GM21360 (cell line): ENCODE data around the gene TEX264.
"Not testable (repeated sequence)": the region's sequence is repeated elsewhere in the genome, so short reads cannot be mapped to it uniquely, and the experiment has no call there.

Source experiments
- ATAC-seq: cut with Tn5 transposase; IDR thresholded peaks from one replicate; pipeline ENCODE4 v1.9.1; 2021; ENCODE audit warnings: mild to moderate bottlenecking, moderate library complexity; ENCODE audit not compliant: unreplicated experiment

The TEX264 gene, protein sequence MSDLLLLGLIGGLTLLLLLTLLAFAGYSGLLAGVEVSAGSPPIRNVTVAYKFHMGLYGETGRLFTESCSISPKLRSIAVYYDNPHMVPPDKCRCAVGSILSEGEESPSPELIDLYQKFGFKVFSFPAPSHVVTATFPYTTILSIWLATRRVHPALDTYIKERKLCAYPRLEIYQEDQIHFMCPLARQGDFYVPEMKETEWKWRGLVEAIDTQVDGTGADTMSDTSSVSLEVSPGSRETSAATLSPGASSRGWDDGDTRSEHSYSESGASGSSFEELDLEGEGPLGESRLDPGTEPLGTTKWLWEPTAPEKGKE

DNA sequence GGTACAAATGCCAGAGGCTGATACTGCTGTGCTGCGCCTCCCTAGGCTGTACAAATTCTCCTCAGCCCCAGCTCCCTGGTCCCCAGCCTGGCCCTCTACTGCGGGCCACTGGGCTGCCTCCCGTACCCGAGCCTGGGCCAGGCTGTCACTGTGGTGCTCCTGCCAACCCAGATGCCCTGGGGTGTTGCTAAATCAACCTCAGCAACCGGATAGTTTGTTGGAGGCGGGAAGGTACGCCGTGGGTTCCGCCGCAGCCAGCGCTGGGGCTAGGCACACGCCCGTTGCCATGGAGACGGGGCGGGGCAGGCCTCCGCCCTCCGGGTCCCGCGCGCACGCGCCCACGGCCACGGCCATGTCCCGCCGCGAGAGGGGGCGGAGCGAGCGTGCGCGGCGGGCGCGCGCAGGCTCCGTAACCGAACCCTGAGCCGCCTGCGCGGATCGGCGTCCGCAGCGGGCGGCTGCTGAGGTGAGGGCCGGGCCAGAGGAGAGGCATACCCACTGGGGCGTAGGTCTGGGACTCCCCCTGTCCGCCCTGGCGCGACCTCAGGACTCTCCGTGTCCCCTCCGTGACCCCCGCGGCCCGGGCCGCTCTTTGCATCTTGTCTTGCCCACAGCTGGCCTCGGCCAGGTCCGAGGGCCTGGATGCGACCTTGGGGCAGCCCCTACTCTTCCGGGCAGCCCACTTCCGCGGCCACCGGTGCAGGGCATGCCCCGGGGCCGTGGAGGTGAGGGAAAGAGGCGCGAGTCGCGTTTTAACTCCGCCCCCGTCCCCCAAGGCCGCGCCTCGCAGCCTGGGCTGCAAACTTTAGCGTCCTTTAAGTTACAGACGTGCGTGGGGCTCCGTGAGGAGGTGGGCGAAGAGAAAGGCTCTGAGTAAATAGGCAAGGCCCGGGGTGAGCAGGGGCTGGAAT, at the start of gene TEX264:
TSS of gene TEX264 (plus strand) at position 430 of the 911 bp plus-strand sequence. CDS start 3,053 bp downstream, outside the sequence.
- ATAC-seq: peak; percentile 73

- ATAC-seq: no peak
Measured at GRCh38 chr3:51622413-51622812, 48.6 kb upstream of the TEX264 start.

GRCh38 chr3:51622868-51623267, 48.2 kb upstream of the TEX264 start:
- no peak for ATAC-seq

DNA sequence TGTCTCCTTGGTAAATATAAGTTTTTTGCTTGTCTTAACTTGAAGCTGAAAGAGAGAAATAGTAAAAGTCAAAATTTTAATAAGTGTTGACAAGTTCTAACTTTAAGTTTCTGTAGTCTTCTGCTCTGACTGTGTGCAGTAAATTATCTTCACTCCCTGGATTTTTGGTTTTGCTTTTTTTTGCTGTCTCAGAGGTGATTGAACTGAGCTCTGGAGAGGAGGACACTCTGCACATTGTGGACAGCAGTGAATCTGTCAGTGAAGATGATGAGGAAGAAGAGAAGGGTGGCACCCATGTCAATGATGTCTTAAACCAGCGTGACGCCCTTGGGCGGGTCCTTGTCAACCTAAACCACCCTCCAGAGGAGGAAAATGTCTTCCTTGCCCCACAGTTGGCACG, 40.5 kb upstream of the TEX264 start:
- ATAC-seq: no peak

- no peak for ATAC-seq
Measured at GRCh38 chr3:51637144-51637940, 33.7 kb upstream of the TEX264 start.

GRCh38 chr3:51637941-51638471, 33.0 kb upstream of the TEX264 start:
- ATAC-seq: peak; percentile 59

- ATAC-seq: no peak
Measured at GRCh38 chr3:51642462-51642861, 28.6 kb upstream of the TEX264 start.

DNA sequence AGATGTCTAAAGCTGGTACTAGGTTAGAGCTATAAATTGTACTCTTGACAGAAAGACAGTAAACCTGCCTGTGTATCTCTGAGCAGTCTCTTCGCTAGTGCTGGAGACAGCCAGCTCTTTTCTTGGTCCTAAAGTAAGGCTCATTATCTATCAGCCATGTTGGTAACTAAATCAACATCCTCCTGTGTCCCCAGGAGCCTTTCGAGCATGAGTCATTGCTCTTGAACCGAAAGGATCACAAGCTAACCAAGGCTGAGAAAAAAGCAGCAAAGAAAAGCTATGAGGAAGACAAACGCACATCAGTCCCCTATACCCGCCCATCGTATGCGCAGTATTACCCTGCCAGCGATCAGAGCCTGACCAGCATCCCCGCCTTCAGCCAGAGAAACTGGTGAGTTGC, 25.0 kb upstream of the TEX264 start:
- no peak for ATAC-seq

DNA sequence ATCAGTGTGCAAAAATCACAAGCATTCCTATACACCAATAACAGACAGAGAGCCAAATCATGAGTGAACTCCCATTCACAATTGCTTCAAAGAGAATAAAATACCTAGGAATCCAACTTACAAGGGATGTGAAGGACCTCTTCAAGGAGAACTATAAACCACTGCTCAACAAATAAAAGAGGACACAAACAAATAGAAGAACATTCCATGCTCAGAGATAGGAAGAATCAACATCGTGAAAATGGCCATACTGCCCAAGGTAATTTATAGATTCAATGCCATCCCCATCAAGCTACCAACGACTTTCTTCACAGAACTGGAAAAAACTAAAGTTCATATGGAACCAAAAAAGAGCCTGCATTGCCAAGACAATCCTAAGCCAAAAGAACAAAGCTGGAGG, 18.9 kb upstream of the TEX264 start:
- not testable (repeated sequence) for ATAC-seq

DNA sequence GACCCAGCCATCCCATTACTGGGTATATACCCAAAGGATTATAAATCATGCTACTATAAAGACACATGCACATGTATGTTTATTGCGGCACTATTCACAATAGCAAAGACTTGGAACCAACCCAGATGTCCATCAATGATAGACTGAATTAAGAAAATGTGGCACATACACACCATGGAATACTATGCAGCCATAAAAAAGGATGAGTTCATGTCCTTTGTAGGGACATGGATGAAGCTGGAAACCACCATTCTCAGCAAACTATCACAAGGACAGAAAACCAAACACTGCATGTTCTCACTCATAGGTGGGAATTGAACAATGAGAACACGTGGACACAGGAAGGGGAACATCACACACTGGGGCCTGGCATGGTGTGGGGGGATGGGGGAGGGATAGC, 17.6 kb upstream of the TEX264 start:
- not testable (repeated sequence) for ATAC-seq

DNA sequence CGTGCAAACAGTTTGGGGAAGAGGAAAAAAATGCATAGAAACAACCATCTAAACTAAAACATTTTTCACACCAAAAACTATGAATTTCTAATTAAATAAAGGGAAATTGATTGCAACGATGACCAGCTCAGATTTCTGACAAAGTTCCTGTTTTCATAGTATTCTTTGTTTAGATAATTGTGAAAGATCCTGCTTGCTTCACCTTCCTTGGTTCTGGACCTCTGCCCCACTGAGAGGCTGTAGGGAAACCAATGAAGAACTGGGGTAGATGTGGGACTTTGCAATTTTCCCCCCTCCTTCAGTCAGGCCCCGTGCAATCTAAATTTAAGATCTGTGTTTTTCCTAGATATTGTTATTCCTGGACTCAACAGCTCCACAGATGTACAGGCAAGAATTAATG, 13.8 kb upstream of the TEX264 start:
- ATAC-seq: no peak

GRCh38 chr3:51659942-51660341, 11.1 kb upstream of the TEX264 start:
- no peak for ATAC-seq

DNA sequence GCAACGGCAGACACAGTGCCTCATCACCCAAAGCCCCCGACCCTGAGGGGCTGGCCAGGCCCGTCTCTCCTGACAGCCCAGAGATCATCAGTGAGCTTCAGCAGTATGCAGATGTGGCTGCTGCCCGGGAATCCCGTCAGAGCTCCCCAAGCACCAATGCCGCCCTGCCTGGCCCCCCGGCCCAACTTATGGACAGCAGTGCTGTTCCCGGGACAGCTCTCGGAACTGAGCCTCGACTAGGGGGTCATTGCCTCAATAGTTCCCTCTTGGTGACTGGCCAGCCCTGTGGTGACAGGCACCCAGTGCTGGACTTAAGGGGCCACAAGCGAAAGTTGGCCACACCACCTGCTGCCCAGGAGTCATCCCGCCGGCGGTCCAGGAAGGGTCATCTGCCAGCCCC, 8.6 kb upstream of the TEX264 start:
- ATAC-seq: no peak

- ATAC-seq: no peak
Measured at GRCh38 chr3:51668756-51669155, 2.3 kb upstream of the TEX264 start.

GRCh38 chr3:51669241-51670052, 1.6 kb upstream of the TEX264 start:
- no peak for ATAC-seq

GRCh38 chr3:51670053-51670822, 814 bp upstream of the TEX264 start:
- ATAC-seq: no peak

DNA sequence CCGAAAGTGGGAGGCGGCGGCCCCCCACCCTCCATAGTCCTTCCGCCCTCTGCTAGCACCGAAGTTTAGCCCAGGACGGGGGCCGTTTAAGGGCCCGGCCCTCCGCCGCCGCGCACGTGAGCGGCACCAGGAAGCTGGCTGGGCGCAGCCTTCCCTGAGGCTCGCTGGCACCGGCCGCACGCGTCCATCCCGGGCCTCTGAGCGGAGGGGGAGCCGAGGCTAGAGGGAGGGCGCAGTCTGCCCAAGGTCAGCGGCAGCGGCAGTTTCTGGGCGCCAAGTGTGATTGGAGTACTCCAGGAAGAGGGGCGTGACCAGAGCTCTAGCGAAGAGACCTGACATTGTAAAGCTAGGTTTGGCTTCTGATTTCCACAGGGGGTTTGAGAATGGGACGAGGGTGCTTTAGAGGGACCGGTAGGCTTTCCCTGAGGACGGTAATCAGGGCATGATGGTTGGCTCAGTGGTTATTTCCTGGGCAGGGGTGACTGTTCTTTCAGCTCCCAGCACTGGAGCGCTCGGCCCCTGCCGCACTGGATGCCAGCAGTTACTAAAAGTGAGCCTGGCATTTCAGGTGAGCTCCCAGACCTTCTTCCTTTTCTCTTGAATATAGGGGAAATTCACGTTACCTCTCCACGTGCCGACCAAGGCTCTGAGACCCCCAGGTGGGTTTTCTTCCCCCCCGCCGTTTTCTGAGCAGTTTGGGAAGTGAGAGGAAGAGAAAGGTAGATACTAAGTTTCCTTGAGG, 853 bp downstream of the TEX264 start:
- ATAC-seq: peak; percentile 32

DNA sequence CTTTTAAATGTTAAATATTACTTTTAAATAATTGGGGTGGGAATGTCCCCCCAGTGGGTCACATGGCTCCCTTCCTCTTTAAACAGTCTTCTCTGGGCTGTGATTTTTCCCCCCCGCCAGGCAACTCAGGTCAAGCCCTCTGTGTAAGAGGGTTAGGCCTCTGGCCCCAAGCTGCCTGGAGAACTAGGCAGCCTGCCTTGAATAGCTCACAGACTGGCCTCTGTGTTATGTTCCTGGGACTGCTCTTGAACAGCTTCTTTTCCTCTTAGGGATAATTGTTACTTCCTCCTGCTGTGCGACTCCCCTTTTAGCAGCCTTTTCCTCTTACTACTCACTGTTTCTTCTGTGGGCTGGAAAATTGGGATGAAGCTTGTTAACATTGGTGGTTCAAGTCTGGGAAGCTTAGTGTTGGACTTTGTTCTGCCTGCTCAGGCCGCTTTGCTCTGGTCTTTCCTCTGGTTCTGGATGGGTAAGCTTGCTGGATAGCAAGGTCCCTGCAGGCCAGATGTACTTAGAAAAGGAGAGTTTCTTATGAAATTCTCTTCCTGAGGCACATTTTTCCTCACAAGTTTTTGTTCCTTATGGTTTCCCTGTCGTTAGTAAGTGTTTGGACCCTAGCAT, 2.2 kb downstream of the TEX264 start:
- ATAC-seq: no peak
